Raji (cell line): ENCODE data around the gene GCGR.

Experiments used
- POLR2A ChIP-seq: IDR thresholded peaks from 2 replicates; pipeline ENCODE4 v1.6.1; 2011; ENCODE audit warnings: low read depth, low read length, control low read depth; ENCODE audit not compliant: insufficient read depth

Gene GCGR

DNA sequence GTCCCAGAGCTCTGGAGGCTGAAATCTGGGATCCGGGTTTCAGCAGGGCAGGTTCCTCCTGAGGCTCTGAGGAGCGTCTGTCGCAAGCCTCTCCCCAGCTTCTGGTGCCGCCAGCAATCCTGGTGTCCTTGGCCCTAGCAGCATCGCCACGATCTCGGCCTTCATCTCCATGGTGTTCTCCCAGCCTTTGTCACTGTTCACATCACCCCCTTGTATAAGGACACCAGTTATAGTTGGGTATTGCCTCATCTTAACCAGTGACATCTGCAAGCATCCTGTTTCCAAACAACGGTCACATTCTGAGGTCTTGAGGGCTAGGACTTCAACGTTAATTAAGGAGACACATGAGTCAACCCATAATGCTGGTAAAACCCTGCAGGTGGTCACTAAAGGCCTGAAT lies 33.7 kb downstream of the GCGR start:
- no peak for TF ChIP-seq POLR2A

DNA sequence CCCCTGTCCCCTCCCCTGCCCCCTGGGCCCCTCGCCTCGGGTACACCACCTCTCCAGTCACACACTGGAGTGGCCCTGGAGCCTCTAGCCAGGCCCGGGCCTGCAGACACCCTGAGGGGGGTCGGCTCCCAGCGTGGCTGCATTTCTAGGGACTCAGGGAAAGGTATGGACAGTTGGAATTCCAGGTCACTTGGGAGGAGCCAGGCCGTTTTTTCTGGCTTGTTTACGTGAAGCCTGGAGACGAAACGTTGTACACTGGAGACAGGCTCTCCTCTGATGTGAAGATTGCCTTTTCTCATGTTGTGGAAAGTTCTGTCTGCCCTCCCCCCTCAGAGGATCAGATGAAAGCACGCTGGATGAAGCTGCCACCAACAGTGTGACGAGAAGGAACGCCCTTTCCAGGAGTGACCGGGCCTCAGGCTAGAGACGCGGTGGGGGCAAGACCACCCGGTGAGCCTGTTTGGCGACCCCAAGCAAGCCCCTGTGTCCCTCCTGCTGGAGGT lies 34.9 kb downstream of the GCGR start:
- no peak for TF ChIP-seq POLR2A

DNA sequence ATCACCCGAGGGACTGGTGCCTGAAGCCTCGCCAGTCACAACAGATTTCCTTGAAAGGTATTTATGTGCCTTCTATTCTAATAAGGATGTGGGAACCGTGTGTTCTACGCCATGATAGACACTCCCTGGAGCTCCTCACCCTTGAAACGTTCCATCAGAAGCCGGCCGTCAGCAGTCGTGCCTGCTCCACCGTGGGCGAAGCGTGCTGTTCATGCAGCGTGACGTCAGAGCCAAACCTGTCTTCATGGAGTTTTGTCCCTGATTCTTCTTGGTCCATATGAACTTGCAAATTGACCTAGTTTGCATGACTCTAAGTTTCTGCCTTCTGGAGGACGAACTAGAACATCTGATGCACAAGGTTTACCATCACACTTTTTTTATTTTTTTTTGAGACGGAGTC lies 35.4 kb downstream of the GCGR start:
- TF ChIP-seq POLR2A = no peak

DNA sequence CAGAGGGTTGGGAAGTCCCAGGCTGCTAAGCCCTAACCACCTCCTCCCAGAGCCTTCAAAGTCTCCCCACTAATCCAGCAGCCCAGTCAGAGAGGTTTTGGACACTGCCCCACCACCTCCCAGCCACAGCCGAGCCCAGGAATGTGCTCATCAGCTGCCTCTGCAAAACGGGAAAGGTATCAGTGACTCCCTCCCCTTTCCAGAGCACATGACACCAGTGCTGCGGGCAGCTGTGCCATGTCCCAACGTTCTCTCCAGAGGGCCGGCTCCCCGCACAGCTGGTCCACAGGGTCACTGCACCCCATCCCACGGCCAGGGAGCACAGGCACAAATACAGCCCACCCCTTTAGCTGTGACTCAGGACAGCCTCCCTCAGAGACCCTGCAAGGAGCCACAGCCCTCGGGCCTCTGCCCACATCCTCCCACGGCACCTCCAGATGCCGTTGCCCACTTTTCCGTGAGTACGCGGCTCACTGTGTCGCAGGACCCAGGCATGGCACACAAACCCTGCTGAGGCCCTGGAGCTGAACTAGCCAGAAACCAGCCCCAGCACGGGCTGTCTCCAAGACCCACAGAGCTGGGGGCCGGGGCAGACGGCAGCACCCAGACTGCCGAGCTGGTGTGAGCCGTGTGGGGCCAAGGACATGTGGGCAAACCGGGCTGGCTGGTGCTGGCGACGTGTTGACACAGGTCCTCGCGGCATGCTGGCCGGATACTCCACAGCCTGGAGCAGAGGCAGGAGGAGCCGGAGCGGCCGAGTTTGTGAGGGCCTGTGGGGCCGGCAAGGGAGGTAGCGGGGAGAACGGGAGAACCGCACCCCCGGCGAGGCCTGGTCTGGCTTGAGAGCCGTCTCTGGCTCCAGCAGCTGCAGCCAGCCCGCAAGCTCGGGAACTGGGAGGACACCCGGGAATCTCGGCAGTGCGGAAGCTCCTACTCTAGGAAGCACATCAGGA lies 37.2 kb downstream of the GCGR start:
- no peak for TF ChIP-seq POLR2A

DNA sequence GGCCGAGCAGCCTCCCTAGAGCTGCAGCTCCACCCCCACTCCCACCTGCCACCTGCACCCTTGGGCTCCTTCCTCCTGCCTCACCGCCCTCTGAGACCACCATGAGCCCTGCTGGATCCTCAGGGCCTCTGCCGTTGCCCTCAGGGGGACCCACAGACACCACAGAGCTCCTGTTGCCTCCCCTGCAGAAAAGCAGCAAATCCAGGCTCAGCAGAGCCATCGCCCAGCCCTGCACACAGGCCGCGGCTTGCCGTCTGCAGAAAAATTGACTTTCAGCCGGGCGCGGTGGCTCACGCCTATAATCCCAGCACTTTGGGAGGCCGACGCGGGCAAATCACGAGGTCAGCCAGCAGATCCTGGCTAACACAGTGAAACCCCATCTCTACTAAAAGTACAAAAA lies 37.9 kb downstream of the GCGR start:
- TF ChIP-seq POLR2A = no peak

DNA sequence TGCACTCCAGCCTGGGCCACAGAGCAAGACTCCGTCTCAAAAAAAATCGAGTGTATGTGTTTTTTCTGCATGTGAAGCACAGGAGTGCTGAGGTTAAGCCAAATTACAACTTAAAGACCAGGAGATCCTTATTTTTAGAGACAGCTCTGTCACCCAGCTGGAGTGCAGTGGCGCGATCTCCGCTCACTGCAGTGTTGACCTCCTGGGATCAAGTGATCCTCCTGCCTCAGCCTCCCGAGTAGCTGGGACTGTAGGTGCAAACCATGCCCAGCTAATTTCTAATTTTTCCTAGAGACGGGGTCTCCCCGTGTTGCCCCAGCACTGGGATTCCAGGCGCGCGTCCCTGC lies 38.4 kb downstream of the GCGR start:
- TF ChIP-seq POLR2A = no peak

DNA sequence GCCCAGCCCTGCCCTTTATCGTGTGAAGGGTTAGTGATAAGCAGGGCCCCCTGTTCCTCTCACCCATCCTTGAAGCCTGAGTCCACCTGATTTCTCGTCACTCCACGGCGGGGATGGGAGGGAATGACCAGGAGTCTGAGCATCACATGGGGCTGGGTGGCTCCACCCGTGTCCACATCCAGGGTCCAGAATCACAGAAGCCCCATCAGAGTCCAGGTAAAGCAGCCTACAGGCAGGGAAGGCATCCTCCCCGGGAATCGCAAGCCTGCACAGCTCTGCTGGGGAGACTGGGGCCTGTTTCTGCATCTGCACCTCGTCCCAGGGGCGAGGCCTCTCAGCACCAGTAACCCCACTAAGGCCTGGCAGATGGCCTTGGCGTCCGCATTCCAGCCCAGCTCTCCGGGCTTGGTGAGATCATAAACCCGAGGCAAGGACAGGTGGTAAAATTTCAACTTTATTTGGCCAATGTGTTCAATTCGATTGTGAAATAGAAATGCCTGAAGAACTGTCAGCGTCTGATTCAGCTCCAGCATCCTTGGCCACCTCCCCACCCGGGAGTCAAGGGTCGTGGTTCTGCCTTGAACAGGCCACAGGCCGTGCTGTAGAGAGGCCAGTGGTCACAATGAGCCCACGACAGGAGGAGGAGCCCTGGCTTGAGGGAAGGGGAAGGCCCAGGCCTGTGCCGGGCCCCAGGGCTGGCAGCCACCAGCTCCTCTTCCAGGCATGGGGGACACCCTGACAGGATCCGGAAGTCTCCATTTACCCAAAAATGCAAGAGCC lies 39.0 kb downstream of the GCGR start:
- TF ChIP-seq POLR2A = no peak

DNA sequence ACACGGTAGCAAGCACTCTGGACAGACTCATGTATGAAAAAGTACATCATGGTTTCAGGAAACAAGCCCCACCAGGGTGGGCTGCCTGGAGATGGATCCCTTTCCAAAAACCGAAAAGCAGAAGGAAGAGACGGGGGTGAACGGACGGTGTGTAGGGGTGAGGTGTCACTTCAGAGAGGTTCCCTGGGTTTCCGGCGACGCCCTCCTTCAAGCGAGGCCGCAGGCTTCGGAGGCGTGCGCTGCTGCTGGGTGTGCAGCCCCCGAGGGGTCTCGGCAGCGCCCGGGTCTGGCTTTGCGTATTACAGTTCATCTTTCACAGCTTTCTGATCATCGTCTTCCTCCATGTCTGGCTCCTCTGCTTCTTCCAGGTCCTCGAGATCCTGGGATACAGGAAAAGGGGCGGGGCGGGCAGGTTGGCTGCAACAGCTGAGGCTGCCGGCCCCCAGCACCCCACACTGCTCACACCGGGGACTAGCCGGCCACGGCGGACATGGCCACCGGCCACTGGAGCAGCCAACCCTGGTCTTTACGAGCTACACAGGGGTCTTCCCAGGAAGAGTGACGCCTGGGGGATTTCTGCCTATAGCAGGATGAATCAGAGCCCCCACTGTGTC lies 39.9 kb downstream of the GCGR start:
- no peak for TF ChIP-seq POLR2A

DNA sequence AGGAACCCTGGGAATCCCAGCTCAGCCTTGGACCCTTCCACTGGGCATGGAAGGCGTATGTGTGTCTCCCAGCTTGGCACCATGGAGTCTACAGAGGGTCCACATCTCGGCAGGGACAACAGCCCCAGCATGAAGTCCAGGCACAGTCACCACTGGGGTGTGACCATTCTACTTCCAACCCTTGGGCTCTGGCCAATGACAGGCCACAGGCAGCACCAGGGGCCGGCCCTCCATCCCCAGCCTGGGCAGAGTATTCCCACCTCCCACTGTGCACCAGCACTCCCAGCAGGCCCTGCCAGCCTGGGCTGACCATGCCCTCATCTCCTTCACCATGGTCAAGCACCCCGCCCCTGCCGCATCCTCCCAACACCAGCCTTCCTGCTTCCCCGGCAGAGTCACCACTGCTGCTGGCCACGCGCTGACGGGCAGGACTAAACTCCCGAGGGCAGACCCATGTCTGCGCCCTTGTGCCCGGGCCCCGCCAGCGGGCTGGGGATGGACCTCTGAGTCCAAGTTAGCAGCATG lies 40.4 kb downstream of the GCGR start:
- no peak for TF ChIP-seq POLR2A

DNA sequence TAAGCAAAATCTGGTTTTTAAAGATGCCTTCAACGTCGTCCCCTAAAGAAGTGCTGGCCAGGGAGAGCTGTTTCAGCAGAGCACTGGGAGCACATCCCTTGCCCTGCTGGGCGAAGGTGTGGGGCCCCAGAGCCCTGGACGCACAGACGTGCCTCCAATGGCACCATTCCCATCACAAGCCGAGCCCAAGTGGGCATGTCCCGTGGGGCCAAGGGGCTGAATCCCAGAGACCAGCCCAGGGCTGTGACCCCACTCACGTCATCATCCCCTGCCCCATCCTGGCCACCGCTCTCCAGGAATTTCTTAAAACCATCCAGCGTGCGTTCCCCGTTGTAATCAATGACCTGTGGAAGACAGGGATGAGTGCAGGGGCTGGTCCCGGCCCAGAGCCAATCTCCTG lies 40.9 kb downstream of the GCGR start:
- TF ChIP-seq POLR2A = no peak

DNA sequence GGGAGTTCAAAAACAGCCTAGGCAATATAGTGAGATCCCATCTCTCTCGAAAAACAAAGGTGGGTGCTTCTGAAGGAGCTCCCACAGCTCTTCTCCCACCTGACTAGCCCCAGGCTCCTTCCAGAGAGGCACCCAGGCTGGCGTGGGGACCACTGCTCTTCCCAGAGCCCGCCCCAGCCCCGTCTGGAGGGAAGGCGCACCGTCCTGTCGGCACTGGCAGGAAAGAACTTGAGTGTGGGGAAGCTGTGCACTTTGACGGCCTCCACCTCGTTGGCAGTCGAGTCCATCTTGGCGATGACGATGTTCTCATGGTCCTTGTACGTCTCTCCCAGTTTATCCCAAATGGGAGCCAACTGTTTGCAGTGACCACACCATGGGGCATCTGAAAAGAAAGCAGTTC lies 41.4 kb downstream of the GCGR start:
- no peak for TF ChIP-seq POLR2A

DNA sequence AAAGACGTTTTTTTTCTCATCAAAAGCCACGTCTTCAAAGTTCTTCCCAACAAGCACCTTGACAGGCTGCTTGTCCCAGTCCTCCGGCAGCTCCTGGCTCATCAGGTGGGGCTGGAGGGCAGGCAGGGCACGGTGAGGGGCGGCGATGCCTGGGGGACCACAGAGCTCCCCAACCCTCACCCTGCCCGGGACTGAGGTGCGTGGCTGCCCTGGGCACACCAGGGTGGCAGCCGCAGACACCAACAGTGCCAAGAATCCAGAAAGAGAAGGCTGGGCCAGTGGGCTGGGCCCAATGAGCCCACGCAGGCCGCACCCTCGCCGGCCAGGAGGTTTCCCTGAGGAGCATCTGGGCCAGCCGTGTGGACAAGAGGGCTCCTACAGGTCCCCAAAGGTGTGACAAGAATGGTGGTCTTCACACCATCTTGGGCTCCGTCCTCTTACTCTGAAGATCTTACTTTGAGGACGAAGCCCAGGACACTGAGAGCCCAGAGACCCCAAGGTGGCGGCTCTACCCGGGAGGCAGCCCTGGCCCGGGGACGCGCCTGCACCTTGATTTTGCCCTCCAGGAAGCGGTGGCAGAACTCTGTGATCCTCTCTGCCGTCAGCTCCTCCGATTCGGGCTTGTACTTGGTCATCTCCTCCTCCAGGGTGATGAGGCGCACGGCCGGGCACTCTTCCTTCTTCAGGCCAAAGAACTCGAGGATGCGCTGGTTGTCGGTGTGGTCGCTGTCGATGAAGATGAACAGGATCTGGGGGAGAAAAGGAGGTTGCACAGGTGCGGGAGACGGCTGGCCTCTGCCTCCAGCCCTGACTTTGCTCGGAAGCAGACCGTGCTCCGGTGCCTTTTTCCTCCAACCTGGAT lies 42.2 kb downstream of the GCGR start:
- TF ChIP-seq POLR2A = no peak

DNA sequence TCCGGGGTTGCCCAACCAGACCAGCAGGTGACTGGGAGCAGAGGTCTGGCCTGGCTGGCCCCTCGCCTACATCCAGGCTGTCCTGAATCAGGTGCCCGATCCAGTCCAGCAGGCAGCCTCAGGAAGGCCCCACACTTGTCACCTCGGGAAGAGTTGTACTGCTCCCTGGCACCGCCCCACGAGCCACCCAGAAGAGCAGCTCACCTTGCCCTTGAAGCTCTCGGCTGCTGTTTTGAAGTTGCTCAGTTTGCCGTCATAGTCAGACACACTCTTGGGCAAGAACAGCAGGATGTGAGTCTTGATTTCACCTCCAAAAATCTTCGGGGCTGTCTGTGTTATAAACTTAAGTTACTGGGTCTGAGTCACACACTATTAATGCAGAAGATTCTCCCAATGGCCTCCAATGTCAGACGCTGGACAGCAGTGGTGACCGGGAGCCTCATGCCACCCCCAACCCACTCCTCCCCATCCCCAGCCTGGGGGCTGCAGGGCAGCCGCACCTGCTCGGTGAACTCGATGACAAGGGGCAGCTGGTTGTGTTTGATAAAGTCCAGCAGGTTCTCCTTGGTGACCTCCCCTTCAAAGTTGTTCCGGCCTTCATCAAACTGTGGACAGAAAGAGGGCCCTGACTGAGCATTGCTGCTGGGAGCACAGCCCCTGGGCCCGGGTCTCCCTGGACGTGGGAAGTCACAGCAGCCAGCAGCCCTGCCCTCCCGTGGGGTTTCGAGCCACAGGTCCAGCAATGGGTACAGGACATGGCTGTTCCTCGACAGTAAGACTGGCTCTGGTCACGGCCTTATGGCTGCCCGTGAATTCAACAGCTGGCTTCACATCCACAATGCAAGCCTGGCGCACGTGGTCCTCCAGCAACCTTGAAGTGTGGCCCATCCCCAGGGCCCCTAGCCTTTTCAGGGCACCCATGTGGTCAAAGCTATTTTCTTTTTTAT lies 43.1 kb downstream of the GCGR start:
- TF ChIP-seq POLR2A = no peak
